ENCODE data around the gene SLFN13. TPM values are rescaled to one million over a fixed set of nuclear protein-coding genes. Genes with fewer than 3 reads are reported as not detected.

The SLFN13 gene, protein sequence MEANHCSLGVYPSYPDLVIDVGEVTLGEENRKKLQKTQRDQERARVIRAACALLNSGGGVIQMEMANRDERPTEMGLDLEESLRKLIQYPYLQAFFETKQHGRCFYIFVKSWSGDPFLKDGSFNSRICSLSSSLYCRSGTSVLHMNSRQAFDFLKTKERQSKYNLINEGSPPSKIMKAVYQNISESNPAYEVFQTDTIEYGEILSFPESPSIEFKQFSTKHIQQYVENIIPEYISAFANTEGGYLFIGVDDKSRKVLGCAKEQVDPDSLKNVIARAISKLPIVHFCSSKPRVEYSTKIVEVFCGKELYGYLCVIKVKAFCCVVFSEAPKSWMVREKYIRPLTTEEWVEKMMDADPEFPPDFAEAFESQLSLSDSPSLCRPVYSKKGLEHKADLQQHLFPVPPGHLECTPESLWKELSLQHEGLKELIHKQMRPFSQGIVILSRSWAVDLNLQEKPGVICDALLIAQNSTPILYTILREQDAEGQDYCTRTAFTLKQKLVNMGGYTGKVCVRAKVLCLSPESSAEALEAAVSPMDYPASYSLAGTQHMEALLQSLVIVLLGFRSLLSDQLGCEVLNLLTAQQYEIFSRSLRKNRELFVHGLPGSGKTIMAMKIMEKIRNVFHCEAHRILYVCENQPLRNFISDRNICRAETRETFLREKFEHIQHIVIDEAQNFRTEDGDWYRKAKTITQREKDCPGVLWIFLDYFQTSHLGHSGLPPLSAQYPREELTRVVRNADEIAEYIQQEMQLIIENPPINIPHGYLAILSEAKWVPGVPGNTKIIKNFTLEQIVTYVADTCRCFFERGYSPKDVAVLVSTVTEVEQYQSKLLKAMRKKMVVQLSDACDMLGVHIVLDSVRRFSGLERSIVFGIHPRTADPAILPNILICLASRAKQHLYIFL
- 2.2 and 3.1 TPM in 2 replicates for total RNA-seq

DNA sequence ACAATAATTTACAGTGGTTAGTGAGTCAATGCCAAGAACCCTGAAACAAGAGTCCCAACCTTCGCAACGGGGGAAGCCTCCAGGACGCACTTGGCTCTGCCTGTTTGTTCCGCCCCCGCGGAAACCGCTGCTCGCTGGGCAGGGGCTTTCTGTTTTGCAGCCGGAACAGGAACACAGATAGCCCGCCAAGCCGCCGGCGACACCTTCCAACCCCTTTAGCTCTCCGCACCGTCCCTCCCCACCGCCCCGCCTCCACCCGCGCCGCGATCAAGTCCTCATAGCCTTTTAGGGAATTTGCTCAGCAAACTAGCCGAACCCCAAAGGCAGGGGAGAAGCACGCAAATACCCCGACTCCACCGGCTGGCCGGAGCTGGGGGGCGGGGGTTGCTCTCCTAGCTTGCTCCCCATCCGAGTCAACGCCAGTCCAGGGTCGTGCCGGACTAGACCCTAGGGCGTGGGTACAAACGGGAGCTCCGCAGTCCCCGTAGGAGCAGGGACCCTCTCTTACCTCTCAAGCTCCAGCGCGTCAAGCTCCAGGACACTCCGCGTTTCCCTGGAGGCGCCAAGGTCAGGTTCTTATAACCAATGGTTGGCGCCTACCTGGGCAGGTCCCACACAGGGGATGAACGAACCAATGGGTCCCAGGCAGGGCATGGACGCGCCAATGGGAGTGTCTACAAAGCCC, at the start of gene SLFN13:
SLFN13 (minus strand) TSS at position 553 of the 685 bp plus-strand sequence. CDS start 3,086 bp downstream, outside the sequence.

GRCh38 chr17:35432176-35433074, 16.1 kb downstream of the SLFN13 start, which contains the start of gene SLFN12:
Gene SLFN12, minus strand, starts transcription at chr17:35432500. Its CDS starts 9,472 bp downstream, at chr17:35423028.

Other genes with a start within 250 kb of the SLFN13 start
- 127 and 142 TPM in 2 replicates for gene SLFN5, start 205.7 kb downstream of the SLFN13 start, total RNA-seq
- gene SLFN11, start 75.1 kb downstream of the SLFN13 start, total RNA-seq: 70.8 and 90.3 TPM in 2 replicates
- 27.3 and 34.6 TPM in 2 replicates for gene SLFN12, start 16.3 kb downstream of the SLFN13 start, total RNA-seq
- 0.15 and 0.17 TPM in 2 replicates for gene SLFN12L, start 88.9 kb upstream of the SLFN13 start, total RNA-seq
- gene SLFN14, start 112.1 kb upstream of the SLFN13 start, total RNA-seq: not detected in 2 replicates
- gene PEX12, start 129.8 kb upstream of the SLFN13 start, total RNA-seq: 6.4 and 10.4 TPM in 2 replicates
- 104 and 130 TPM in 2 replicates for gene AP2B1, start 138.6 kb upstream of the SLFN13 start, total RNA-seq